Endodermal cell (in vitro differentiated cells): ENCODE measurements around the gene TPX2. TPM values are rescaled to one million over a fixed set of nuclear protein-coding genes. Genes with fewer than 3 reads are reported as not detected.
A peak's percentile ranks its signal among the peaks of the same experiment; 100 is the strongest.

Experiments used
- DNase-seq: peaks from one replicate; pipeline ENCODE4 v3.0.0-alpha.2; 2017
- H3K27ac ChIP-seq: 2 replicates; pipeline ENCODE4 v1.5.1; 2013; ENCODE audit warnings: mild to moderate bottlenecking, low read depth, low read length, moderate library complexity
- H3K27me3 ChIP-seq: 2 replicates; pipeline ENCODE4 v1.6.1; 2013; ENCODE audit warnings: mild to moderate bottlenecking, low read length, moderate library complexity; ENCODE audit not compliant: insufficient read depth, control insufficient read depth, poor library complexity, severe bottlenecking
- H3K36me3 ChIP-seq: 2 replicates; pipeline ENCODE4 v1.7.0; 2013; ENCODE audit warnings: mild to moderate bottlenecking, low read length, moderate library complexity; ENCODE audit not compliant: control insufficient read depth, insufficient read depth
- H3K4me1 ChIP-seq: one replicate; pipeline ENCODE4 v1.7.0; 2013; ENCODE audit warnings: low read length; ENCODE audit not compliant: control insufficient read depth, insufficient read depth
- H3K4me3 ChIP-seq: 2 replicates; pipeline ENCODE4 v1.5.1; 2013; ENCODE audit warnings: mild to moderate bottlenecking, low read length, moderate library complexity
- H3K9ac ChIP-seq: 2 replicates; pipeline ENCODE4 v1.6.1; 2013; ENCODE audit warnings: mild to moderate bottlenecking, low read length, moderate library complexity; ENCODE audit not compliant: poor library complexity, severe bottlenecking; ENCODE audit errors: extremely low read depth
- H3K9me3 ChIP-seq: 2 replicates; pipeline ENCODE4 v1.6.1; 2013; ENCODE audit warnings: mild to moderate bottlenecking, low read length, moderate library complexity; ENCODE audit not compliant: control insufficient read depth
- H3K27ac Mint-ChIP-seq: 2 replicates; pipeline ENCODE4 v1.8.0; 2020; ENCODE audit warnings: mixed read lengths
- H3K27me3 Mint-ChIP-seq: 2 replicates; pipeline ENCODE4 v1.8.0; 2021; ENCODE audit warnings: mild to moderate bottlenecking, mixed read lengths; ENCODE audit not compliant: insufficient read depth
- H3K36me3 Mint-ChIP-seq: 2 replicates; pipeline ENCODE4 v1.8.0; 2020; ENCODE audit warnings: low read depth, mixed read lengths
- H3K4me1 Mint-ChIP-seq: 2 replicates; pipeline ENCODE4 v1.8.0; 2020; ENCODE audit warnings: mixed read lengths
- H3K4me3 Mint-ChIP-seq: 2 replicates; pipeline ENCODE4 v1.8.0; 2020; ENCODE audit warnings: mild to moderate bottlenecking, moderate library complexity, mixed read lengths
- H3K9me3 Mint-ChIP-seq: 2 replicates; pipeline ENCODE4 v1.8.0; 2020; ENCODE audit warnings: mild to moderate bottlenecking, mixed read lengths
- WGBS, 2 experiments: methylation state at CpG; one replicate each; pipeline versions ENCODE4 v1.1.5 to v1.1.7; 2013; ENCODE audit warnings: missing lambda C conversion rate in 2 of 2, mixed read lengths in 1 of 2; ENCODE audit not compliant: insufficient coverage in 1 of 2, insufficient read length in 1 of 2; 5-methylcytosine and 5-hydroxymethylcytosine counted together
- total RNA-seq, 2 donors: library from RNA; stranded (reverse); fragmentation: NEBNext Ultra II Directional in 1 of 2; extraction: Animal tissue kit (Norgen Biotek cat#: 25700) in 1 of 2; gene quantifications; 2 replicates in 1 of 2; 3 replicates in 1 of 2; pipeline ENCODE4 v1.2.1, GENCODE V29; 2021
- TF ChIP-seq, protein P1 (sequence below): fragments of 200-600 bp; sonication (generic); conservative IDR thresholded peaks from 2 replicates; pipeline ENCODE4 v1.5.0; 2021; ENCODE audit warnings: antibody characterized with exemption, mild to moderate bottlenecking

TPX2 gene
- total RNA-seq, 2 donors from 2014 or later = 108 to 118 TPM

DNA sequence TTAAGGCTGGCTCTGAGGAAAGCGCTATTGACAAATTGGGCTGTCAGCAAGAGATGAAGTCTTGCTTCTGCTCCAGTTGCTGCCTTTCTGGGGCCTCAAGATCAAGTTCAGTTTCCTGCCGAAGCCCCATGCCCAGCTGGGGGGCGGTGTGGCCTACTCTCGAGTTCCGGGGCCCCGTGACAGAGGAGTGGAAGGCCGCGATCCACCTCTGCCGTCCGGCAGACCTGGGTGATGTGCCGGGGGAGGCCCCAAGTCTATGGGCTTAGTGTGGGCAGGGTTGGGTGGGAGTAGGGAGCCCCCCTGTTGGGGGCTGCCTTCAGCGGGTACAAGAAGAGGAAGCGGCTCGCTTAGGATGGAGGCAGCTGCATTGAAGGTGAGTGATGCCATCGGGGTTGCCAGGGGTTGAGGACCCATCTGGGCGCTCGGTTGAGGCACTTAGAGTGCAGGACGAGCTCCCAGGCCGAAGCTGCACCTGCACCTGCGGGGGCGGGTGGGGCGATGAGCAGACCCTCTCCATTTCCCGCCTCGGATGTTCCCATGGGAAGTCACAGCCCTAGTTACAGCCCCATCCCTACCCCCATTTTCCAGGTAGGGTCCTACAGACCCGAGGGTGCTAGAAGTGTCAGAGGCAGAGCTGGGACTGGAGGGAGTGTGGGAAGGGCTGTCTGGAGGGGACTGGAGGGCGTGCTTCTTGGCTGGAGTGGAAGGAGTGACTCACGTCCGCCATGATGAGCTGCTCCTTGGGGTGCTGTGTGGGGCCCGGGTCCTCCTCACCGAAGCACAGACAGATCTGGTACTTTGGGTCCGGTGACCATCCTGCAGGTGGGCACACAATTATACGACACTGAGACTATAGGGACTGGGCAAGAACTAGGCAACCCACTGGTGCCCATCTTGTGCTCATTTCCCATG lies 109.3 kb downstream of the TPX2 start:
- Mint-ChIP-seq H3K27me3 (peaks cover 60% of the 10 kb centered on the region), H3K27ac (no peak overlapping the region), H3K4me3 (no peak overlapping the region), H3K36me3 (no peaks in the 10 kb centered on the region), H3K4me1 (no peaks in the 10 kb centered on the region), H3K9me3 (no peaks in the 10 kb centered on the region)
- Histone ChIP-seq H3K27me3 (peaks cover 5% of the 10 kb centered on the region), H3K9me3 (no peaks in the 10 kb centered on the region), H3K9ac (no peak overlapping the region), H3K4me3 (no peak overlapping the region), H3K36me3 (no peaks in the 10 kb centered on the region), H3K4me1 (no peaks in the 10 kb centered on the region), H3K27ac (no peak overlapping the region)
- DNase-seq = no peak
- TF ChIP-seq, protein P1, sequence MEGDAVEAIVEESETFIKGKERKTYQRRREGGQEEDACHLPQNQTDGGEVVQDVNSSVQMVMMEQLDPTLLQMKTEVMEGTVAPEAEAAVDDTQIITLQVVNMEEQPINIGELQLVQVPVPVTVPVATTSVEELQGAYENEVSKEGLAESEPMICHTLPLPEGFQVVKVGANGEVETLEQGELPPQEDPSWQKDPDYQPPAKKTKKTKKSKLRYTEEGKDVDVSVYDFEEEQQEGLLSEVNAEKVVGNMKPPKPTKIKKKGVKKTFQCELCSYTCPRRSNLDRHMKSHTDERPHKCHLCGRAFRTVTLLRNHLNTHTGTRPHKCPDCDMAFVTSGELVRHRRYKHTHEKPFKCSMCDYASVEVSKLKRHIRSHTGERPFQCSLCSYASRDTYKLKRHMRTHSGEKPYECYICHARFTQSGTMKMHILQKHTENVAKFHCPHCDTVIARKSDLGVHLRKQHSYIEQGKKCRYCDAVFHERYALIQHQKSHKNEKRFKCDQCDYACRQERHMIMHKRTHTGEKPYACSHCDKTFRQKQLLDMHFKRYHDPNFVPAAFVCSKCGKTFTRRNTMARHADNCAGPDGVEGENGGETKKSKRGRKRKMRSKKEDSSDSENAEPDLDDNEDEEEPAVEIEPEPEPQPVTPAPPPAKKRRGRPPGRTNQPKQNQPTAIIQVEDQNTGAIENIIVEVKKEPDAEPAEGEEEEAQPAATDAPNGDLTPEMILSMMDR = no peak
- WGBS, 2 experiments = 93 to 96% methylated on average over 12 to 32 of the region's 32 CpGs

DNA sequence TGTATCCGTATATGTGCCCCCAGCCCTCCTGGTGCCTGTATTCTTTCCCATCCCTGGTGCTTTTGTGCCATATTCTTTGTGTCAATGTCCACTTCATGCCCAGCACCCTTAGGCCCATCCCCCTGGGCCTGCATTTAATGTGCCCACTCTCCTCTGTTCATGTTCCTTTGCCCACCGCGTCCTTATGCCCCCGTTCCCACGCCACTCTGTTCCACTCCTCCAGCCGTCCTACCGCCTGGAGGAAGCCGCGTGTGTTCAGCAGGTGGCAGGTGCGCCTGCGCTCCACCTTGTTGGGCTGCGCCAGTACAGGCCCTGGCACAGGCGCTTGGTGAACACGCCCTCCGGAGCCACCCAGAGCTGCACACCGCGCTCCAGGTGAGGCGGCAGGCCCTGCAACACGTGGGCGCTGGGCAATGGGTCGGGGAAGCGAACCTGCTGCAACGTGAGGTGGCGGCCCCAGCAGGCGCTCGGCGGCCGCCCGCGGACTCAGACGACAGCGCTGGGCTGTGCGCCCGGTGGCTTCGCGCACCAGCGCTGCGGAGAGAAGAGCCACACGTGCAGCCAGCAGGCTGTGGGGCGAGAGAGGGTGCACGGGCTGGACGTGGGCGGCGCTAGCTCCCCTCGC lies 110.3 kb downstream of the TPX2 start:
- TF ChIP-seq, protein P1 = peak; percentile 18
- 87% methylated on average over 29 to 45 of the region's 45 CpGs for WGBS, 2 experiments
- Mint-ChIP-seq H3K36me3 (no peaks in the 10 kb centered on the region), H3K9me3 (no peaks in the 10 kb centered on the region), H3K27ac (no peak overlapping the region), H3K4me1 (no peaks in the 10 kb centered on the region), H3K4me3 (no peak overlapping the region), H3K27me3 (peaks cover 60% of the 10 kb centered on the region)
- no peaks in the 10 kb centered on the region for H3K4me1 ChIP-seq
- no peak overlapping the region for H3K4me3 ChIP-seq
- H3K9ac ChIP-seq = no peak overlapping the region
- DNase-seq = no peak
- no peak overlapping the region for H3K27ac ChIP-seq
- H3K36me3 ChIP-seq = no peaks in the 10 kb centered on the region
- peaks cover 5% of the 10 kb centered on the region for H3K27me3 ChIP-seq
- H3K9me3 ChIP-seq = no peaks in the 10 kb centered on the region

Other genes with a start within 250 kb of the TPX2 start
- gene HM13, start 224.8 kb upstream of the TPX2 start, total RNA-seq = 100 to 1,000 TPM; 120 to 206 TPM
- 100 to 1,000 TPM; 380 to 447 TPM for gene ID1, start 134.0 kb upstream of the TPX2 start, total RNA-seq
- gene COX4I2, start 101.4 kb upstream of the TPX2 start, total RNA-seq = not detected
- gene BCL2L1, start 16.4 kb upstream of the TPX2 start, total RNA-seq = 10 to 100 TPM; 60.3 to 89.5 TPM
- under 1 TPM; 0.20 to 0.29 TPM for gene MYLK2, start 80.1 kb downstream of the TPX2 start, total RNA-seq
- not detected for gene FOXS1, start 106.3 kb downstream of the TPX2 start, total RNA-seq
- gene DUSP15, start 131.2 kb downstream of the TPX2 start, total RNA-seq = 1 to 10 TPM; 3.8 to 7.2 TPM
- under 1 TPM; 0.29 to 0.51 TPM for gene TTLL9, start 131.3 kb downstream of the TPX2 start, total RNA-seq
- 10 to 100 TPM; 20.4 to 24.4 TPM for gene PDRG1, start 212.8 kb downstream of the TPX2 start, total RNA-seq
- 1 to 10 TPM; 2.7 to 3.1 TPM for gene XKR7, start 228.9 kb downstream of the TPX2 start, total RNA-seq